Activated gamma-delta T cell treated with Interleukin-2 at 50 U/mL for 16 hours (primary cell): ENCODE data around the gene KRT77.
"Not testable (repeated sequence)": the region's sequence is repeated elsewhere in the genome, so short reads cannot be mapped to it uniquely, and the experiment has no call there.

Source experiments
- DNase-seq: peaks from one replicate; pipeline ENCODE4 v3.0.0-alpha.2; 2020

Gene KRT77

GRCh38 chr12:52673713-52674432 lies 29.5 kb downstream of the KRT77 start:
- DNase-seq = no peak

- no peak for DNase-seq
Measured at GRCh38 chr12:52673217-52673616, 30.1 kb downstream of the KRT77 start.

GRCh38 chr12:52672321-52672933 lies 30.9 kb downstream of the KRT77 start:
- no peak for DNase-seq

- no peak for DNase-seq
Measured at GRCh38 chr12:52670961-52671360, 32.4 kb downstream of the KRT77 start.

GRCh38 chr12:52670506-52670905 lies 32.8 kb downstream of the KRT77 start:
- DNase-seq = no peak

GRCh38 chr12:52669941-52670340 lies 33.4 kb downstream of the KRT77 start:
- DNase-seq = not testable (repeated sequence)

- no peak for DNase-seq
Measured at GRCh38 chr12:52669426-52669825, 33.9 kb downstream of the KRT77 start.

- no peak for DNase-seq
Measured at GRCh38 chr12:52667931-52668330, 35.4 kb downstream of the KRT77 start.

GRCh38 chr12:52667509-52667908 lies 35.8 kb downstream of the KRT77 start:
- DNase-seq = no peak

- no peak for DNase-seq
Measured at GRCh38 chr12:52666471-52666870, 36.9 kb downstream of the KRT77 start.

GRCh38 chr12:52663420-52663819 lies 39.9 kb downstream of the KRT77 start:
- no peak for DNase-seq

- no peak for DNase-seq
Measured at GRCh38 chr12:52662918-52663229, 40.5 kb downstream of the KRT77 start.

- DNase-seq = no peak
Measured at GRCh38 chr12:52662093-52662917, 41.0 kb downstream of the KRT77 start.

GRCh38 chr12:52661668-52662067 lies 41.7 kb downstream of the KRT77 start:
- no peak for DNase-seq

- no peak for DNase-seq
Measured at GRCh38 chr12:52660934-52661499, 42.3 kb downstream of the KRT77 start.

- no peak for DNase-seq
Measured at GRCh38 chr12:52659951-52660350, 43.4 kb downstream of the KRT77 start.

- DNase-seq = no peak
Measured at GRCh38 chr12:52659395-52659794, 43.9 kb downstream of the KRT77 start.

GRCh38 chr12:52658196-52658595 lies 45.1 kb downstream of the KRT77 start:
- DNase-seq = no peak

- DNase-seq = no peak
Measured at GRCh38 chr12:52657250-52657902, 45.9 kb downstream of the KRT77 start.

- DNase-seq = no peak
Measured at GRCh38 chr12:52656616-52657015, 46.7 kb downstream of the KRT77 start.

- no peak for DNase-seq
Measured at GRCh38 chr12:52655720-52656124, 47.6 kb downstream of the KRT77 start.

GRCh38 chr12:52655251-52655650 lies 48.1 kb downstream of the KRT77 start:
- no peak for DNase-seq

GRCh38 chr12:52651726-52652261 lies 51.5 kb downstream of the KRT77 start, which contains the start of gene KRT2:
KRT2 (minus strand) TSS chr12:52652211; CDS start chr12:52652142, 69 bp downstream.
- no peak for DNase-seq
